HCT116 (cell line): ENCODE measurements around the gene CMTM6. TPM values are rescaled to one million over a fixed set of nuclear protein-coding genes. Genes with fewer than 3 reads are reported as not detected.

ENCODE experiments used
- ATAC-seq: fragments of 200-7000 bp; cut with Tn5 transposase; 2 replicates; pipeline ENCODE4 v1.9.1; 2020; ENCODE audit warnings: mild to moderate bottlenecking, moderate library complexity
- BruUV-seq: library from RNA; stranded (reverse); fragments of 400-500 nt; replicated peaks from 2 replicates; lab custom pipeline; 2021; lab: Mats Ljungman, UMichigan
- CTCF ChIA-PET: fragments of 300-600 bp; sonication (Branson Sonifier 250); formaldehyde crosslinking; loops from one replicate; lab custom pipeline; 2021; ENCODE audit warnings: antibody characterized with exemption; lab: Charles Lee
- POLR2A ChIA-PET: fragments of 300-600, 350-600 bp; sonication (Branson Sonifier 250); formaldehyde crosslinking; loops from one replicate; lab custom pipeline; 2021; ENCODE audit warnings: antibody characterized with exemption; lab: Charles Lee
- RAD21 ChIA-PET, 2 experiments: fragments of 300-600 bp; sonication (Branson Sonifier 250); formaldehyde crosslinking; loops; one replicate each; lab custom pipeline; 2023; ENCODE audit warnings: low total read pairs in 2 of 2; ENCODE audit not compliant: uncharacterized antibody in 2 of 2, unreplicated experiment in 2 of 2, low non-redundant PET in 1 of 2; lab: Charles Lee
- DNase-seq: peaks from one replicate; pipeline ENCODE4 v3.0.0-alpha.2; 2010; ENCODE audit warnings: low read depth, low spot score
- H2AFZ ChIP-seq: fragments of 200-600 bp; shearing (Covaris generic), sonication (generic); 2 replicates; pipeline ENCODE4 v1.6.1; 2017; ENCODE audit warnings: low read depth, mixed run types, mixed read lengths, antibody characterized with exemption, low read length; ENCODE audit not compliant: poor library complexity, severe bottlenecking
- H3K27ac ChIP-seq: 2 replicates; pipeline ENCODE4 v1.5.1; 2012; ENCODE audit warnings: low read depth, low read length
- H3K27me3 ChIP-seq: fragments of 200-600 bp; sonication (generic); 2 replicates; pipeline ENCODE4 v1.6.1; 2016; ENCODE audit warnings: mixed run types, low read length, mixed read lengths; ENCODE audit not compliant: insufficient read depth
- H3K36me3 ChIP-seq, 2 experiments: fragments of 200-500 bp in 1 of 2; fragments of 200-600 bp in 1 of 2; sonication (Bioruptor generic) in 1 of 2; sonication (generic) in 1 of 2; 2 replicates each; pipeline versions ENCODE4 v1.5.1 to v1.6.1; 2014 to 2016; ENCODE audit warnings: low read length in 2 of 2, inconsistent platforms in 1 of 2, mixed read lengths in 1 of 2, mixed run types in 1 of 2; ENCODE audit not compliant: insufficient read depth in 2 of 2, control insufficient read depth in 1 of 2
- H3K4me1 ChIP-seq, 2 experiments: fragments of 200-600 bp in 1 of 2; sonication (generic) in 1 of 2; 2 replicates each; pipeline versions ENCODE4 v1.5.1 to v1.6.1; 2012 to 2017; ENCODE audit warnings: low read length in 2 of 2, inconsistent platforms in 1 of 2, mild to moderate bottlenecking in 1 of 2, mixed read lengths in 1 of 2, mixed run types in 1 of 2, moderate library complexity in 1 of 2; ENCODE audit not compliant: insufficient read depth in 2 of 2, control insufficient read depth in 1 of 2
- H3K4me2 ChIP-seq: fragments of 200-600 bp; sonication (generic); 2 replicates; pipeline ENCODE4 v1.6.1; 2017; ENCODE audit warnings: mixed run types, low read length, mixed read lengths
- H3K4me3 ChIP-seq, 2 experiments: fragments of 200-600 bp in 1 of 2; sonication (generic) in 1 of 2; replicated peaks in 1 of 2; 2 replicates each; pipeline ENCODE4 v1.5.1; 2011 to 2016; ENCODE audit warnings: low read length in 2 of 2, control low read depth in 1 of 2, low read depth in 1 of 2, mild to moderate bottlenecking in 1 of 2, mixed read lengths in 1 of 2, mixed run types in 1 of 2
- H3K79me2 ChIP-seq: fragments of 200-600 bp; sonication (generic); 2 replicates; pipeline ENCODE4 v1.6.1; 2017; ENCODE audit warnings: mild to moderate bottlenecking, mixed run types, low read length, moderate library complexity, mixed read lengths; ENCODE audit not compliant: insufficient read depth
- H3K9ac ChIP-seq: fragments of 200-600 bp; sonication (generic); 2 replicates; pipeline ENCODE4 v1.6.1; 2016; ENCODE audit warnings: low read length, mixed read lengths
- H3K9me2 ChIP-seq: fragments of 200-600 bp; sonication (generic), shearing (Covaris generic); 2 replicates; pipeline ENCODE4 v1.6.1; 2017; ENCODE audit warnings: mixed run types, mild to moderate bottlenecking, moderate library complexity; ENCODE audit not compliant: insufficient read depth
- H3K9me3 ChIP-seq, 2 experiments: fragments of 200-500 bp in 1 of 2; fragments of 200-600 bp in 1 of 2; sonication (Bioruptor generic) in 1 of 2; sonication (generic) in 1 of 2; 2 replicates each; pipeline ENCODE4 v1.6.1; 2014 to 2017; ENCODE audit warnings: low read length in 2 of 2, mixed read lengths in 2 of 2, inconsistent platforms in 1 of 2, low read depth in 1 of 2, mild to moderate bottlenecking in 1 of 2, mixed run types in 1 of 2, moderate library complexity in 1 of 2; ENCODE audit not compliant: control insufficient read depth in 1 of 2, insufficient read depth in 1 of 2
- H4K20me1 ChIP-seq: fragments of 200-600 bp; sonication (generic), shearing (Covaris generic); 2 replicates; pipeline ENCODE4 v1.6.1; 2017; ENCODE audit warnings: mixed run types, mild to moderate bottlenecking, moderate library complexity; ENCODE audit not compliant: insufficient read depth
- CTCF ChIP-seq, 3 experiments: fragments of 200-600 bp in 1 of 3; sonication (generic) in 1 of 3; IDR thresholded peaks in 2 of 3; conservative IDR thresholded peaks in 1 of 3; 2 replicates each; pipeline ENCODE4 v1.5.1; 2012 to 2017; ENCODE audit warnings: low read depth in 2 of 3, low read length in 2 of 3, antibody characterized with exemption in 1 of 3, borderline replicate concordance in 1 of 3, control low read depth in 1 of 3, mild to moderate bottlenecking in 1 of 3, mixed read lengths in 1 of 3, mixed run types in 1 of 3, moderate library complexity in 1 of 3; ENCODE audit not compliant: insufficient read depth in 1 of 3
- EGR1 ChIP-seq: IDR thresholded peaks from 2 replicates; pipeline ENCODE4 v1.6.1; 2012; ENCODE audit warnings: low read depth
- ELF1 ChIP-seq: IDR thresholded peaks from 2 replicates; pipeline ENCODE4 v1.6.1; 2012; ENCODE audit warnings: low read depth, borderline replicate concordance
- EZH2phosphoT487 ChIP-seq: fragments of 200-600 bp; IDR thresholded peaks from 2 replicates; pipeline ENCODE4 v1.6.1; 2018; ENCODE audit warnings: antibody characterized with exemption, borderline replicate concordance
- POLR2A ChIP-seq: IDR thresholded peaks from 2 replicates; pipeline ENCODE4 v1.7.0; 2011; ENCODE audit warnings: borderline replicate concordance; ENCODE audit not compliant: insufficient read depth, insufficient read length; ENCODE audit errors: extremely low read depth
- RAD21 ChIP-seq: IDR thresholded peaks from 2 replicates; pipeline ENCODE4 v1.6.1; 2012; ENCODE audit warnings: low read depth, mild to moderate bottlenecking
- SP1 ChIP-seq: IDR thresholded peaks from 2 replicates; pipeline ENCODE4 v1.6.1; 2012; ENCODE audit warnings: low read depth
- TCF7L2 ChIP-seq: IDR thresholded peaks from 2 replicates; pipeline ENCODE4 v1.7.0; 2011; ENCODE audit warnings: borderline replicate concordance, inconsistent platforms; ENCODE audit not compliant: insufficient read depth, insufficient read length; ENCODE audit errors: extremely low read depth
- YY1 ChIP-seq: IDR thresholded peaks from 2 replicates; pipeline ENCODE4 v1.6.1; 2011; ENCODE audit warnings: low read length, low read depth, moderate library complexity, mild to moderate bottlenecking; ENCODE audit not compliant: insufficient replicate concordance; ENCODE audit errors: extremely low read depth
- ZFX ChIP-seq: fragments of 450-650 bp; IDR thresholded peaks from 2 replicates; pipeline ENCODE4 v1.6.1; 2017
- ZNF274 ChIP-seq: fragments of 200-500 bp; sonication (Bioruptor generic); IDR thresholded peaks from 2 replicates; pipeline ENCODE4 v1.6.1; 2014; ENCODE audit warnings: mild to moderate bottlenecking, low read depth, low read length, inconsistent platforms
- intact Hi-C: fragments of 100-400 bp; cut with micrococcal nuclease; formaldehyde crosslinking; loops from 2 replicates; pipeline ENCODE4 v1.10.0; 2022
- total RNA-seq: library from RNA; stranded (reverse); gene quantifications from one replicate; pipeline ENCODE4 v1.2.1, GENCODE V29; 2021; ENCODE audit not compliant: unreplicated experiment
- TF ChIP-seq, protein P1 (sequence below): IDR thresholded peaks from 2 replicates; pipeline ENCODE4 v1.6.1; 2011; ENCODE audit warnings: mild to moderate bottlenecking, low read length, moderate library complexity; ENCODE audit not compliant: insufficient replicate concordance; ENCODE audit errors: extremely low read depth

Gene CMTM6
- total RNA-seq, 1 experiment from 2014 or later = 41.1 TPM

DNA sequence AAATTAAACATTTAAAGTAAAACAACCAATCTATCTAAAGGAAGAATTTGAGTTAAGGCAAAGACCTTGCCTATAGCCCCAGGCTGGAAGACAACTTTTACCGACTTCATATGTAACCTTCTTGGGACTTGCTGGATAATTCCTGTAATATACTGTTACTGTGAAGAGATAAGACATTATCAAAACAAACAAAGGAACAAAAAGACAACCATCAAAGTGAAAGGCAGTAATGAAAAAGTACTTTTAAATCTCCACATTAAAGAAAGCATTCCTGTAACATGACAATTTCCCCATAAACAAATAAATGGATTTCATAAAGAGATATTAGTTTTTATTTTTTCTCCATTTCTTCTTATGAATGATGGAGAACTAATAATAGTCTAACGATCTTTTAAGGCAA lies 2.4 kb downstream of the CMTM6 start:
- ChIA-PET CTCF (no interaction called here), RAD21 (no interaction called here), POLR2A (no interaction called here)
- intact Hi-C loops = no loop called here
- H3K36me3 ChIP-seq = no peaks in the 10 kb centered on the region
- no TSS peak for BruUV-seq
- H2AFZ ChIP-seq = no peak overlapping the region
- H3K9me3 ChIP-seq = no peaks in the 10 kb centered on the region
- H3K4me3 ChIP-seq = no peak overlapping the region
- H3K79me2 ChIP-seq = peaks cover 26% of the 10 kb centered on the region
- DNase-seq (no peak), ATAC-seq (no peak)
- H3K27me3 ChIP-seq = no peaks in the 10 kb centered on the region
- H3K4me1 ChIP-seq = peaks cover 8 to 17% of the 10 kb centered on the region in 2 experiments; a peak in 3 of 4 replicates
- TF ChIP-seq ELF1 (no peak), EGR1 (no peak), ZNF274 (no peak), YY1 (no peak), RAD21 (no peak), POLR2A (no peak), EZH2phosphoT487 (no peak), TCF7L2 (no peak), CTCF (IDR thresholded peaks at IDR 0.05 in 2 of 3, conservative IDR thresholded peaks at IDR 0.05 in 1 of 3; ENCODE audit: borderline replicate concordance in 1 of 3, insufficient read depth in 1 of 3, low read depth in 2 of 3, low read length in 2 of 3) (no peak), ZFX (no peak), SP1 (no peak)
- TF ChIP-seq, protein P1, sequence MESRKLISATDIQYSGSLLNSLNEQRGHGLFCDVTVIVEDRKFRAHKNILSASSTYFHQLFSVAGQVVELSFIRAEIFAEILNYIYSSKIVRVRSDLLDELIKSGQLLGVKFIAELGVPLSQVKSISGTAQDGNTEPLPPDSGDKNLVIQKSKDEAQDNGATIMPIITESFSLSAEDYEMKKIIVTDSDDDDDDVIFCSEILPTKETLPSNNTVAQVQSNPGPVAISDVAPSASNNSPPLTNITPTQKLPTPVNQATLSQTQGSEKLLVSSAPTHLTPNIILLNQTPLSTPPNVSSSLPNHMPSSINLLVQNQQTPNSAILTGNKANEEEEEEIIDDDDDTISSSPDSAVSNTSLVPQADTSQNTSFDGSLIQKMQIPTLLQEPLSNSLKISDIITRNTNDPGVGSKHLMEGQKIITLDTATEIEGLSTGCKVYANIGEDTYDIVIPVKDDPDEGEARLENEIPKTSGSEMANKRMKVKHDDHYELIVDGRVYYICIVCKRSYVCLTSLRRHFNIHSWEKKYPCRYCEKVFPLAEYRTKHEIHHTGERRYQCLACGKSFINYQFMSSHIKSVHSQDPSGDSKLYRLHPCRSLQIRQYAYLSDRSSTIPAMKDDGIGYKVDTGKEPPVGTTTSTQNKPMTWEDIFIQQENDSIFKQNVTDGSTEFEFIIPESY = no peak
- H3K9me2 ChIP-seq = no peaks in the 10 kb centered on the region
- H3K9ac ChIP-seq = no peak overlapping the region
- no peak overlapping the region for H3K4me2 ChIP-seq
- peaks cover 3% of the 10 kb centered on the region; the same call in 1 of the 2 replicates for H4K20me1 ChIP-seq
- no peak overlapping the region for H3K27ac ChIP-seq
